Epithelial cell of esophagus (primary cell): ENCODE results near the gene AKAP7.

ENCODE experiments used
- DNase-seq: peaks from one replicate; pipeline ENCODE4 v3.0.0; 2010; ENCODE audit warnings: low read depth
- H3K4me3 ChIP-seq: 2 replicates; pipeline ENCODE4 v1.5.1; 2011; ENCODE audit warnings: mild to moderate bottlenecking, low read length, control low read depth
- CTCF ChIP-seq: IDR thresholded peaks from 2 replicates; pipeline ENCODE4 v1.5.1; 2011; ENCODE audit warnings: low read depth, mild to moderate bottlenecking, low read length, control low read depth, inconsistent platforms; ENCODE audit not compliant: insufficient read depth; ENCODE audit errors: missing control alignments

The AKAP7 gene

DNA sequence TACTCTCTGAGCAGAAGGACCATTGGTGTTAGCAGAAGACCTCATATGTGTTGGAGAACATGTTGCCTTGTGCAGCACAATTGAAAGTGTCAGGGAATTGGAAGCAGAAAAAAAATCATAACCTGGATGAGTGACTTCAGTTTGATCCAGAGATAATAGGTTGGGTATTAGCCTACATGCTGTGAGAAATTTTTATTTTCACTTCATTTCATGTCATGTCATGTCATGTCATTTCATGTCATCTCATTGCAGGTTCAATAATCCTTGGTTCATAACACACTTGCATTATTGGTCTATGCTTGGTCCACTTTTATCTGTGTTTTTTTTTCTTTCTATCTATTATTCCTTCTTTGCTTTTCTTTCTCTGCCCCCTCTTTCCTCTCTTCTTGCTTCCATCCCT lies 34.3 kb downstream of the AKAP7 start:
- TF ChIP-seq CTCF = no peak

GRCh38 chr6:131172222-131172621 lies 37.0 kb downstream of the AKAP7 start:
- DNase-seq = peak; percentile 61
- no peak for TF ChIP-seq CTCF
- no peak overlapping the region for H3K4me3 ChIP-seq

More for the DNA sequence above, 34.3 kb downstream of the AKAP7 start:
- no peak overlapping the region for H3K4me3 ChIP-seq
- no peak for DNase-seq

DNA sequence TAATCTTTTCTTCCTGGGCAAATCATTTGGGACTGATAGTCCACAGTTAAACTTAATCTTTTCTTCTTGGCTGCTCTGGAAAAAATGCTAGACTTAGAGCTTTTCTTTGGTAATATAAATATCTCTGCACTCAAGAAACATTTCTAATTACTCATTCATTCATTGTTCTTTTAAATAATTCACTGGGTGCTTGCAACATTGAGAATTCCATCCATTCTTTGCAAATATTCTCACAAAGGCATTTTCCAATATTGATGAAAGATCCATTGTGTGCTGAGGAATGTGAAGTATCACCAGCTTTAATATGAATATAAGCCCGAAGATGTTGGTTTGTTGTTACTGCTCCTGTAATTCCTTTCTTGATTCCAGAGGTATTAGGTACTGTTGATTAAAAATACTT lies 38.4 kb downstream of the AKAP7 start:
- no peak overlapping the region for H3K4me3 ChIP-seq
- no peak for TF ChIP-seq CTCF
- no peak for DNase-seq

DNA sequence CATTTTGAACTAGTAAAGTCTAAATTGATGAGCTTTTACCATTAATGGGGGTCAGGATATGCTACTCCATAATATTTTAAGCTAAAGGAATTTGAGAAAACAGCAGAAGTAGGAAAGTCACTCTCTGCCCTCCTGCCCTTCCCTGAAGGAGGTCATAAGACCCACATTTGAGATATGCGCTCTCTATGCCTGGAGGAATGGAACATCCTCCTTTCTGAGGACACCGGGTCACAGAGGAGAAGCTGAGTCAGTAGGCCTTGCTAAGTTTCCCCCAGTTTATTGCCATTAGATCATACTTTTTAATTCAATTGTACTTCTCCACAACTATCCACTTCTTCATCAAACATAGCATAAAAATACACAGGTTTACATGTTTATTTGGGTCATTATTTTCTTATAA lies 40.3 kb downstream of the AKAP7 start:
- H3K4me3 ChIP-seq = no peak overlapping the region
- no peak for DNase-seq
- no peak for TF ChIP-seq CTCF

DNA sequence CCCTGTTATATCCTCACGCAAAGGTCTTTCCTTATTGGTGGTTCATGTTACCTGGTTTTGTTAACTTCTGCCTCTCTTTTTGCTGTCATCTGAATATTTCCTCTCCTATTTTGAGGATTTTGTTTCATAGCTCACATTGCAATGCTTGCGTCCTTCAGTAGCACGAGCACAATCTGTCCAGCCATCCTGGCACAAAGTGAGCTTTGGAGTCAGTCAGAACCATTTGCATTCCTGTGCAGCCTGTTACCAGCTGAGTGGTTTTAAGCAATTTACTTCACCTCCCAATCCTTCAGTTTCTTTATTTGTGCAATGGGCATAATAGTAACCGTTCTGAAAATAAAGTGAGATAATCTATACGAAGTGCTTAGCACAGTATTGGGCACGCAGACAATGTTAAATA lies 42.7 kb downstream of the AKAP7 start:
- TF ChIP-seq CTCF = no peak
- no peak overlapping the region for H3K4me3 ChIP-seq

DNA sequence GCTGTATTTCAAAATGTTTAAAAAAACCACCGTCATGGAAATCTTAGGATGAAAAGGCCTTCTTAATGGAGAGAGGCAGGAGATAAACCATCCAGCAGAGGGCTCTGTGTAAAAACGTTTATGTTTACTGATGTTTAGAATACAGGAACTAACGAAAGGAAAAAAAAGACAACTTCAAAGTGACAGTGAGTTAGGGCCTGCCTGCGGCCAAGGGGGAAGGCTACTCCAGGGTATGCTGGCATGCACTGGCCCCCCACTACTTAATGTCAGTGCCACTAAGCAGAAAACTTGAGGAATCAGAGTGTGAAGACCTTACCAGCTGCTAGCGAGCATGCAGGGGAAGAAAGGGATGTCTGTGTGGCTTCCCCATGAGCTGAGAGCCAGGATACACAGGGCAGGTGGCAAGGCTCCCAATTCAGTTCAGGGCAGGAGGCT lies 47.7 kb downstream of the AKAP7 start:
- peak; percentile 35 for DNase-seq
- H3K4me3 ChIP-seq = no peak overlapping the region
- peak; percentile 50 for TF ChIP-seq CTCF

More for the DNA sequence above, 42.7 kb downstream of the AKAP7 start:
- DNase-seq = no peak

DNA sequence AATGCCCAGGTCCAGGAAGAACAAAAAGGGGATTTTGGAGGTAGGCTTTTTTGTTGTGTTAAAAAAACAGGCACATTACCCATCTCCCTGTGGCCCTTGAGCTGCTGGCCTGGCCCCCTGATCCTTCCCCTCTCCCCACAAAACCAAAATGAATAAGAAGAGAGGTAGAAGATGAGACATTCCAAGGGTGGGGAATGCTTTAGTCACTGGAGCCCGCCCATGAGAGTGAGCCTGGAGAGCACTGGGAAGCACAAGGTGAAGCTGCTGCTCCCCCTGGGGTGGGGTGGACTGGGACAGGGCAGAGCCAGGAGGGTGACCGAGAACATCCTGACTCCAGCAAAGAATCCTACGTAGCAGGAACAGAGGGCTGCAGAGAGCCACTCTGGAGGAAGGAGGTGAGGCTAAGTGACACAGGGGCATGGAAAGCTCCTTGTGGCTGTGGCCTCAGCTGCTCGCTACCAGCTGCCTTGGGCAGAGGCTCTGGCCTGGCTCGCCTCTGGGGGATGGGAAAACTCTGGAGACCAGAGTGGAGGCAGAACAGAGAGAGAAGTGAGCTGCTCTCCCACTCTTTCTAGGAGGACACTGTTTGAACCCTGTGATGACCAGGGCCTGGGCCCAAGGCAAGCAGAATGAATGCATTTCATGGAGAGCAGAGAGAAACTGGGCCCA lies 48.3 kb downstream of the AKAP7 start:
- H3K4me3 ChIP-seq = no peak overlapping the region

More for the DNA sequence above, 48.3 kb downstream of the AKAP7 start:
- DNase-seq = no peak
- TF ChIP-seq CTCF = no peak
